ENCODE data around the gene MAN2A2. TPM values are rescaled to one million over a fixed set of nuclear protein-coding genes. Genes with fewer than 3 reads are reported as not detected.
A peak's percentile ranks its signal among the peaks of the same experiment; 100 is the strongest.
"Not testable (repeated sequence)": the region's sequence is repeated elsewhere in the genome, so short reads cannot be mapped to it uniquely, and the experiment has no call there.

MAN2A2 gene
- total RNA-seq, 2 experiments from 2014 or later, result 98.1 to 99.2 TPM

GRCh38 chr15:90917569-90917968 lies 14.5 kb downstream of the MAN2A2 start:
- Mint-ChIP-seq H3K4me1 (ENCODE audit: low read depth) (peaks cover 7% of the 10 kb centered on the region), H3K9me3 (no peaks in the 10 kb centered on the region), H3K36me3 (peaks cover 69% of the 10 kb centered on the region), H3K4me3 (no peak overlapping the region), H3K27ac (no peak overlapping the region), H3K27me3 (no peaks in the 10 kb centered on the region)
- intact Hi-C loops (cut with micrococcal nuclease), result no loop called here
- CTCF ChIA-PET, result interaction anchor here (1.0 to 1.3 kb wide), 2 partner anchors 14 to 15 kb away, joined by 3 to 4 read pairs; partner anchors contain the start of genes HDDC3 and MAN2A2
- no peak for DNase-seq
- POLR2A ChIA-PET, result no interaction called here

- no peaks in the 10 kb centered on the region for H3K9me3 Mint-ChIP-seq
- CTCF ChIA-PET, result interaction anchor here (0.8 to 1.0 kb wide), 2 partner anchors 13 to 14 kb away, joined by 3 to 4 read pairs; partner anchors contain the start of gene HDDC3
- H3K27me3 Mint-ChIP-seq, result no peaks in the 10 kb centered on the region
- intact Hi-C loops (cut with micrococcal nuclease), result no loop called here
- no peak for DNase-seq
- peaks cover 64% of the 10 kb centered on the region for H3K36me3 Mint-ChIP-seq
- POLR2A ChIA-PET, result no interaction called here
- H3K4me3 Mint-ChIP-seq, result no peak overlapping the region
- H3K4me1 Mint-ChIP-seq (ENCODE audit: low read depth), result peaks cover 13% of the 10 kb centered on the region
- H3K27ac Mint-ChIP-seq, result no peak overlapping the region
These were observed 15.1 kb downstream of the MAN2A2 start for GRCh38 chr15:90918034-90918788.

GRCh38 chr15:90918835-90919234 lies 15.7 kb downstream of the MAN2A2 start:
- CTCF ChIA-PET, result interaction anchor here (0.8 kb wide), 1 partner anchor 13 kb away, joined by 3 read pairs; the partner anchor contains the start of gene HDDC3
- DNase-seq, result no peak
- peaks cover 62% of the 10 kb centered on the region for H3K36me3 Mint-ChIP-seq
- intact Hi-C loops (cut with micrococcal nuclease), result no loop called here
- H3K4me1 Mint-ChIP-seq (ENCODE audit: low read depth), result peaks cover 19% of the 10 kb centered on the region
- H3K9me3 Mint-ChIP-seq, result no peaks in the 10 kb centered on the region
- no peak overlapping the region for H3K4me3 Mint-ChIP-seq
- H3K27ac Mint-ChIP-seq, result no peak overlapping the region
- no peaks in the 10 kb centered on the region for H3K27me3 Mint-ChIP-seq
- POLR2A ChIA-PET, result no interaction called here

- Mint-ChIP-seq H3K27ac (peak overlapping the region; percentile 79), H3K4me1 (ENCODE audit: low read depth) (peaks cover 28% of the 10 kb centered on the region), H3K27me3 (no peaks in the 10 kb centered on the region), H3K4me3 (no peak overlapping the region), H3K9me3 (no peaks in the 10 kb centered on the region), H3K36me3 (peaks cover 47% of the 10 kb centered on the region)
- DNase-seq, result no peak
- ChIA-PET CTCF (interaction anchor here (1.1 to 6.3 kb wide), 3 partner anchors 11 to 602 kb away, joined by 3 to 70 read pairs (median 19); partner anchors contain the start of genes HDDC3, MAN2A2 and UNC45A), POLR2A (interaction anchor here (1.9 kb wide), 1 partner anchor 19 kb away, joined by 12 read pairs; the partner anchor contains the start of gene MAN2A2)
- intact Hi-C loops (cut with micrococcal nuclease), result no loop called here
These were observed 18.8 kb downstream of the MAN2A2 start for GRCh38 chr15:90921887-90922286.

GRCh38 chr15:90922712-90923322 lies 19.7 kb downstream of the MAN2A2 start:
- peaks cover 28% of the 10 kb centered on the region for H3K4me1 Mint-ChIP-seq (ENCODE audit: low read depth)
- H3K9me3 Mint-ChIP-seq, H3K4me3 Mint-ChIP-seq, H3K27me3 Mint-ChIP-seq: not testable (repeated sequence)
- H3K27ac Mint-ChIP-seq, result peak overlapping the region; percentile 79
- peaks cover 41% of the 10 kb centered on the region for H3K36me3 Mint-ChIP-seq
- intact Hi-C loops (cut with micrococcal nuclease), result loop anchor here (1.0 kb wide), 2 partner anchors 11 to 21 kb away; no protein-coding TSS in a partner anchor
- CTCF ChIA-PET, result interaction anchor here (1.1 to 6.3 kb wide), 3 partner anchors 10 to 275 kb away, joined by 3 to 70 read pairs (median 19); partner anchors contain the start of genes HDDC3, MAN2A2 and UNC45A
- POLR2A ChIA-PET, result interaction anchor here (0.6 to 1.9 kb wide), 4 partner anchors 9 to 83 kb away, joined by 3 to 12 read pairs (median 8); partner anchors contain the start of genes HDDC3, MAN2A2 and UNC45A
- DNase-seq, result peak; percentile 74

- no peak overlapping the region for H3K4me3 Mint-ChIP-seq
- peaks cover 35% of the 10 kb centered on the region for H3K4me1 Mint-ChIP-seq (ENCODE audit: low read depth)
- POLR2A ChIA-PET, result interaction anchor here (1.7 kb wide), 1 partner anchor 11 kb away, joined by 4 read pairs; the partner anchor contains the start of gene UNC45A
- H3K36me3 Mint-ChIP-seq, result peaks cover 31% of the 10 kb centered on the region
- H3K9me3 Mint-ChIP-seq, result no peaks in the 10 kb centered on the region
- peak; percentile 61 for DNase-seq
- peak overlapping the region; percentile 62 for H3K27ac Mint-ChIP-seq
- H3K27me3 Mint-ChIP-seq, result no peaks in the 10 kb centered on the region
- intact Hi-C loops (cut with micrococcal nuclease), result no loop called here
- CTCF ChIA-PET, result interaction anchor here (3.6 to 6.3 kb wide), 2 partner anchors 9 to 22 kb away, joined by 19 to 70 read pairs; partner anchors contain the start of genes HDDC3, MAN2A2 and UNC45A
These were observed 21.3 kb downstream of the MAN2A2 start for GRCh38 chr15:90924375-90924774.

GRCh38 chr15:90926766-90927165 lies 23.7 kb downstream of the MAN2A2 start:
- H3K36me3 Mint-ChIP-seq, result peaks cover 14% of the 10 kb centered on the region
- H3K4me1 Mint-ChIP-seq (ENCODE audit: low read depth), result peaks cover 52% of the 10 kb centered on the region
- DNase-seq; intact Hi-C loops (cut with micrococcal nuclease); H3K9me3 Mint-ChIP-seq; H3K4me3 Mint-ChIP-seq; H3K27ac Mint-ChIP-seq; H3K27me3 Mint-ChIP-seq: not testable (repeated sequence)
- CTCF ChIA-PET, result interaction anchor here (0.8 kb wide), 1 partner anchor 40 kb away, joined by 4 read pairs; no protein-coding TSS in a partner anchor
- POLR2A ChIA-PET, result interaction anchor here (0.7 kb wide), 1 partner anchor 96 kb away, joined by 7 read pairs; no protein-coding TSS in a partner anchor

GRCh38 chr15:90928106-90928505 lies 25.0 kb downstream of the MAN2A2 start:
- H3K4me1 Mint-ChIP-seq (ENCODE audit: low read depth), result peaks cover 44% of the 10 kb centered on the region
- POLR2A ChIA-PET; H3K27me3 Mint-ChIP-seq; DNase-seq; H3K27ac Mint-ChIP-seq; H3K4me3 Mint-ChIP-seq; CTCF ChIA-PET; H3K36me3 Mint-ChIP-seq; H3K9me3 Mint-ChIP-seq; intact Hi-C loops (cut with micrococcal nuclease): not testable (repeated sequence)

GRCh38 chr15:90929246-90930019 lies 26.3 kb downstream of the MAN2A2 start:
- intact Hi-C loops (cut with micrococcal nuclease), result loop anchor here (1.0 to 10.0 kb wide), 9 partner anchors 57 to 1035 kb away; partner anchors contain the start of genes AP3S2, CIB1, GDPGP1 and IQGAP1
- POLR2A ChIA-PET, result interaction anchor here (0.6 to 7.7 kb wide), 6 partner anchors 25 to 564 kb away, joined by 3 to 82 read pairs (median 4); partner anchors contain the start of genes BLM, MAN2A2 and RCCD1
- peaks cover 4% of the 10 kb centered on the region for H3K36me3 Mint-ChIP-seq
- peak overlapping the region; percentile 100 for H3K27ac Mint-ChIP-seq
- H3K4me3 Mint-ChIP-seq, result peak overlapping the region; percentile 99
- CTCF ChIA-PET, result interaction anchor here (0.6 to 9.4 kb wide), 12 partner anchors 25 to 701 kb away, joined by 3 to 231 read pairs (median 4); partner anchors contain the start of genes FES, MAN2A2 and RCCD1
- DNase-seq, result no peak
- H3K27me3 Mint-ChIP-seq, result no peaks in the 10 kb centered on the region
- H3K9me3 Mint-ChIP-seq, result no peaks in the 10 kb centered on the region
- peaks cover 36% of the 10 kb centered on the region for H3K4me1 Mint-ChIP-seq (ENCODE audit: low read depth)

- peaks cover 5% of the 10 kb centered on the region for H3K36me3 Mint-ChIP-seq
- ChIA-PET POLR2A (interaction anchor here (0.9 to 7.7 kb wide), 13 partner anchors 8 to 283 kb away, joined by 3 to 82 read pairs (median 5); partner anchors contain the start of genes BLM, MAN2A2, RCCD1 and VPS33B), CTCF (interaction anchor here (0.6 to 9.4 kb wide), 32 partner anchors 8 to 611 kb away, joined by 3 to 231 read pairs (median 6); partner anchors contain the start of genes BLM, FES, MAN2A2 and PRC1)
- intact Hi-C loops (cut with micrococcal nuclease), result loop anchor here (1.0 to 10.0 kb wide), 11 partner anchors 58 to 1036 kb away; partner anchors contain the start of genes AP3S2, CIB1, GDPGP1 and IQGAP1
- peak; percentile 20 for DNase-seq
- H3K27me3 Mint-ChIP-seq, result no peaks in the 10 kb centered on the region
- H3K9me3 Mint-ChIP-seq, result no peaks in the 10 kb centered on the region
- peak overlapping the region; percentile 100 for H3K27ac Mint-ChIP-seq
- H3K4me1 Mint-ChIP-seq (ENCODE audit: low read depth), result peaks cover 38% of the 10 kb centered on the region
- peak overlapping the region; percentile 99 for H3K4me3 Mint-ChIP-seq
These were observed 27.9 kb downstream of the MAN2A2 start for GRCh38 chr15:90930861-90931574.
